ENCODE results near the gene GPAM. TPM values are rescaled to one million over a fixed set of nuclear protein-coding genes. Genes with fewer than 3 reads are reported as not detected.
"Not testable (repeated sequence)": the region's sequence is repeated elsewhere in the genome, so short reads cannot be mapped to it uniquely, and the experiment has no call there.

Gene GPAM
- total RNA-seq, 1 donor from 2014 or later: 9.4 TPM

DNA sequence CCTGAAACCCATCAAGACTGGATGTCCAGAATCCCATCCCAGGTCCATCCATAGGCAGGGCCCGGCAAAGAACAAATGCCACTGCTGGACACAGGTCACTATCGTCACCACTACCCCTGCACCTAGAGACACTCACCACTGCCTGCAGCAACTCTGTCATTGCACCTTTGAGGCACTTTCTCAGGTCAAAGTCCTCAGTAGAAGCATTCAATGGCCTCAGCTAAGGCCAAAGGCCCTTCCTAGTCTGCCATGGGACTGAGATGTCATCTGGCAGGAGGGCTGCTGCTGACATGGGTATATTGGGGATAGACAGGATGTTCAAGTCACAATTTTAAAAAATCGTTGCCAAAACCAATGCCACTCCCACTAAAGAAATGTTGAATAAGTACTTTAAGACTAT lies 58.7 kb downstream of the GPAM start:
- TF ChIP-seq, protein P1, sequence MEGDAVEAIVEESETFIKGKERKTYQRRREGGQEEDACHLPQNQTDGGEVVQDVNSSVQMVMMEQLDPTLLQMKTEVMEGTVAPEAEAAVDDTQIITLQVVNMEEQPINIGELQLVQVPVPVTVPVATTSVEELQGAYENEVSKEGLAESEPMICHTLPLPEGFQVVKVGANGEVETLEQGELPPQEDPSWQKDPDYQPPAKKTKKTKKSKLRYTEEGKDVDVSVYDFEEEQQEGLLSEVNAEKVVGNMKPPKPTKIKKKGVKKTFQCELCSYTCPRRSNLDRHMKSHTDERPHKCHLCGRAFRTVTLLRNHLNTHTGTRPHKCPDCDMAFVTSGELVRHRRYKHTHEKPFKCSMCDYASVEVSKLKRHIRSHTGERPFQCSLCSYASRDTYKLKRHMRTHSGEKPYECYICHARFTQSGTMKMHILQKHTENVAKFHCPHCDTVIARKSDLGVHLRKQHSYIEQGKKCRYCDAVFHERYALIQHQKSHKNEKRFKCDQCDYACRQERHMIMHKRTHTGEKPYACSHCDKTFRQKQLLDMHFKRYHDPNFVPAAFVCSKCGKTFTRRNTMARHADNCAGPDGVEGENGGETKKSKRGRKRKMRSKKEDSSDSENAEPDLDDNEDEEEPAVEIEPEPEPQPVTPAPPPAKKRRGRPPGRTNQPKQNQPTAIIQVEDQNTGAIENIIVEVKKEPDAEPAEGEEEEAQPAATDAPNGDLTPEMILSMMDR (IDR thresholded peaks at IDR 0.05; ENCODE audit: insufficient read depth, low read length, poor library complexity, severe bottlenecking): no peak
- H3K4me3 ChIP-seq (ENCODE audit: low read depth, low read length): no peak overlapping the region
- DNase-seq (ENCODE audit: low read depth): no peak
- no peaks in the 10 kb centered on the region for H3K36me3 ChIP-seq (ENCODE audit: control insufficient read depth, insufficient read depth, low read length)
- H3K27me3 ChIP-seq (ENCODE audit: control insufficient read depth, insufficient read depth, low read length): no peaks in the 10 kb centered on the region

DNA sequence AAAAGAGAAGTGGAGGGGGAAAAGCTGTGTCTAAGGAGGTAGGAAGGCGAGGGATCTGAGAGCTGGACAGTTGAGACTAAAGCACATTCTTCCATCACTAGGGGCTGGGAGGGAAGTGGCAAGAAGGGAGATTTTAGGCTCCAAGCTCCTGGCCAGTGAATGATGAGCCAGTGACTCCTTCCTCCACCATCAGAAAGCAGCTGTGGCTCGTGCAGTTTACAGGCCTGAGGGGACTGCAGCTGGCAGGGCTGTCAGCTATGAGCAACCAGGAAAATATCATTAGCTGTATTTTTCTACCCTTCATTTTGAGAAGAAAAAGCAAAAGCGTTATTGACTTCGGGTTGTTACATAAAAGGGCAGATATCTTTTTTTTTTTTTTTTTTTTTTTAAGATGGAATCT lies 60.7 kb downstream of the GPAM start:
- TF ChIP-seq, protein P1 (IDR thresholded peaks at IDR 0.05; ENCODE audit: insufficient read depth, low read length, poor library complexity, severe bottlenecking): no peak
- Histone ChIP-seq H3K4me3 (ENCODE audit: low read depth, low read length) (no peak overlapping the region), H3K36me3 (ENCODE audit: control insufficient read depth, insufficient read depth, low read length) (no peaks in the 10 kb centered on the region), H3K27me3 (ENCODE audit: control insufficient read depth, insufficient read depth, low read length) (no peaks in the 10 kb centered on the region)
- no peak for DNase-seq (ENCODE audit: low read depth)

DNA sequence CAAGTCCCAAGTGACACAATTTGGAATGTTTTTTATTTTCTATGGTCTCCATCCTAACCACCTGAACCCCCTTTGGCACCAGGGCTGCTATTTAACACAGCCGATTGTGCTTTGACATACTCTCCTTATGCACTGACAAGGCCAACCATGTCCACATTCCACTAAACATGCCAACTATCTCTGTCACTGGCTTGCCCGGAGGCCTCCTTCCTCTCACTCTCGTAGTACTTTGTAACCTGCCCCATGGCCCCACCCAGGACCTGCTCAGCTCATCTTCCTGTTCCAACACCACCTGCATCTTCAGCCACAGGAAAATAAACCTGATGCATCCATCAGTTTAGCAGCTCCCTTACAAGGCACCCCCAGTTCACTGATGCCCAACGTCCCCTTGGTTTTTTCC lies 63.1 kb downstream of the GPAM start:
- no peak for DNase-seq (ENCODE audit: low read depth)
- no peak overlapping the region for H3K4me3 ChIP-seq (ENCODE audit: low read depth, low read length)
- H3K27me3 ChIP-seq (ENCODE audit: control insufficient read depth, insufficient read depth, low read length): no peaks in the 10 kb centered on the region
- TF ChIP-seq, protein P1 (IDR thresholded peaks at IDR 0.05; ENCODE audit: insufficient read depth, low read length, poor library complexity, severe bottlenecking): no peak
- H3K36me3 ChIP-seq (ENCODE audit: control insufficient read depth, insufficient read depth, low read length): no peaks in the 10 kb centered on the region

DNA sequence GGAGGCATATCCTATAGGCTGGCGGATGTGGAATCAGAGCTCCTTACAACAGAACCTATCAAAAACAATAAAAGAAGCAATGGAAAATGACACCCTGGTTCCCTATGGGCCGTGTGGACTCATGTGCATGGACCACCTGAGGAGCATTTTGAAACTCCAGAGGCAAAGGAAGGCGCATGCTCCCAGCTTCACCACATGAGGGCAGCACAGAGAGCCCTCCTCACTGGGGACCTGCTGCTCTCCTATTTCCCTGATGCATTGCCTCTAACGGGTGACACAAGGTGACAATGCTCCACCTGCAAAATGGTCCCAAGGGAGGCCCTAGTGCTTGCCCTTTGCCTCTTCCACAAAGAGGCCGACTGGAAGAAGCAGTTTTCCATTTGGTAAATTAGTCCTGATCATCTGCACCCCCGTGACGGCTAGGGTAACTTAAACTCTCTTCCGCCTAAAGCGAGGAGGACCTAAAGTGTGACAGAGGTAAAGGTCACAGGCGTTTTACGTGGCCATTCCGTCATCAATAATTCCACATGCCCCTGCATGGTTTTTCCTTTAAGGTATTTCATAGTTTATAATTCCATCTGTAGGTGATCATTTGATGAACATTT lies 67.7 kb downstream of the GPAM start:
- no peak for DNase-seq (ENCODE audit: low read depth)
- H3K4me3 ChIP-seq (ENCODE audit: low read depth, low read length): no peak overlapping the region
- TF ChIP-seq, protein P1 (IDR thresholded peaks at IDR 0.05; ENCODE audit: insufficient read depth, low read length, poor library complexity, severe bottlenecking): peak; percentile 78
- H3K27me3 ChIP-seq (ENCODE audit: control insufficient read depth, insufficient read depth, low read length): no peaks in the 10 kb centered on the region
- no peaks in the 10 kb centered on the region for H3K36me3 ChIP-seq (ENCODE audit: control insufficient read depth, insufficient read depth, low read length)

DNA sequence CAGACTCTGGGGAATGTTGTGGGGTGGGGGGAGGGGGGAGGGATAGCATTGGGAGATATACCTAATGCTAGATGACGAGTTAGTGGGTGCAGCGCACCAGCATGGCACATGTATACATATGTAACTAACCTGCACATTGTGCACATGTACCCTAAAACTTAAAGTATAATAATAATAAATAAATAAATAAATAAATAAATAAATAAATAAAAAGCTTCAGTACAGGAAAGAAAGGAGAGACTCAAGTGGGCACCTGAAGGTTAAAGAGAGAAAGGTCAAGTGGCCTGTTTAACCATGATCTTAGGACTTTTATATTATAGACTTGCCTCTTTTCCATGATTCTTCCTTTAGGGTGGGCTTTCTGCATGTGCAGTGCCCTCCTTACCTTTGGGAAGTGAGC lies 73.8 kb downstream of the GPAM start:
- not testable (repeated sequence) for H3K27me3 ChIP-seq (ENCODE audit: control insufficient read depth, insufficient read depth, low read length); DNase-seq (ENCODE audit: low read depth)

More for the DNA sequence above, 73.8 kb downstream of the GPAM start:
- H3K36me3 ChIP-seq (ENCODE audit: control insufficient read depth, insufficient read depth, low read length); H3K4me3 ChIP-seq (ENCODE audit: low read depth, low read length): not testable (repeated sequence)

Other genes starting within 250 kb of the GPAM start
- gene TECTB, start 99.6 kb upstream of the GPAM start, total RNA-seq: not detected in 2 replicates
- gene ACSL5, start 190.4 kb upstream of the GPAM start, total RNA-seq: 0.55 and 1.5 TPM in 2 replicates

Data from kidney epithelial cell (primary cell).